ENCODE results near the gene IMMP2L. TPM values are rescaled to one million over a fixed set of nuclear protein-coding genes. Genes with fewer than 3 reads are reported as not detected.
"Not testable (repeated sequence)": the region's sequence is repeated elsewhere in the genome, so short reads cannot be mapped to it uniquely, and the experiment has no call there.

The IMMP2L gene
- total RNA-seq (2014; rRNA removed; shearing (Covaris generic)) = 4.0 and 8.7 TPM in 2 replicates

DNA sequence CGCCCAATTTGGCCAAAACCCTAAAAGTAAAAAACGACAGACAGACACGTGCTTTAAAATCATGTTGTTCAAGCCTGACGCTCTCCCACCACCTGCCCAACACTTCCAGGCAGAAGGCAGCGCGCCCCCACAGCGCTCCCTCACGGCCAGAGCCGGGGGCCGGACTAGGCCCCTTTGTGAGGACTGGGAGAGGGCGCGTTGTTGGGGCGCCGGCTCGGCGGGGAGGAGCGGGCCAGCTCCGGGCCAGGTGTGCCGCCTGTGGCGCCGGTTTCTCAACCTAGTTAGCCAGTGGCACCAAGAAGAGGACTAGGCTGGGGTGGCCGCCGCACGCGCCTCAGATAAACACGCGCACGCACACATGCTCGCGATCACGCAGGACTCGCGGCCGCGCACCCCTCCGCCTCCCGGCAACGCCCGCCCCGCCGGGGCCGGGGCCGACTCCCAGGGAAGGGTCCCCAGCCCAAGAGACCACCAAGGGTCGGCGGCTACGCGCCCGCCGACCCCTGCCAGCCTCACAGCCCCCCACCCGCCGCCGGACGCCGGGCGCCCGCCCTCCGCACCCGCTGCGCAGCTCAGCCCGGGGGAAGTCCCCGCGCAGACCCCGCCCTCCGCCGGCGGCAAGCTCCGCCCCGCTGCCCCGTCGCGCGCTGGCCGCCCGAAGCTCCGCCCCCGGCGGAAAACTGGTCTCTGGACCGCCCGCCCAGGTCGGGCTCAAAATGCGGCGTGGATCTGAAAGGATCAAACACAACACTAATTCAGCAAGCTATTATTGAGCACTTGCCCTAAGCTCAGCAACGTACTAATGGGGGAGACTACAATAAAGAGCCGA is at the start of gene IMMP2L:
IMMP2L (minus strand) TSS at position 589 of the 829 bp plus-strand sequence.
- peak; percentile 64 for DNase-seq (ENCODE audit: low spot score)

GRCh38 chr7:111609483-111610254 is 47.4 kb upstream of the IMMP2L start:
- not testable (repeated sequence) for DNase-seq (ENCODE audit: low spot score)

GRCh38 chr7:111607621-111608020 is 45.3 kb upstream of the IMMP2L start:
- DNase-seq (ENCODE audit: low spot score) = no peak

GRCh38 chr7:111605246-111605645 is 43.0 kb upstream of the IMMP2L start:
- DNase-seq (ENCODE audit: low spot score) = no peak

- no peak for DNase-seq (ENCODE audit: low spot score)
Measured at GRCh38 chr7:111600091-111600490, 37.8 kb upstream of the IMMP2L start.

- no peak for DNase-seq (ENCODE audit: low spot score)
Measured at GRCh38 chr7:111595780-111596179, 33.5 kb upstream of the IMMP2L start.

DNA sequence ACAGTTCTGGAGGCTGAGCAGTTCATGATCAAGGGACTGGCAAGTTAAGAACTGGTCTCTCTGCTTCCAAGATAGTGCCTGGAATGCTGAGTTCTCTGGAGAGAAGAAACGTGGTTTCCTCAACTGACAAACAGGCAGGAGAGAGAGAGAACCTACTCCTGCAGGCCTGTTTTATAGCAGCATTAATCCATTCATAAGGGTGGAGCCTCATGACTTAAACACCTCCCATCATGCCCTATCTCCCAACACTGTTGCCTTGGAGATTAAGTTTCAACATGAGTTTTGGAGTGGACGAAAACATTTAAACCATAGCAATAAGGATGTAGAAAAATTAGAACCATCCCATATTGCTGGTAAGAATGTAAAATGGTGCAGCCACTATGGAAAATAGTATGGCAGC is 32.3 kb upstream of the IMMP2L start:
- no peak for DNase-seq (ENCODE audit: low spot score)

DNA sequence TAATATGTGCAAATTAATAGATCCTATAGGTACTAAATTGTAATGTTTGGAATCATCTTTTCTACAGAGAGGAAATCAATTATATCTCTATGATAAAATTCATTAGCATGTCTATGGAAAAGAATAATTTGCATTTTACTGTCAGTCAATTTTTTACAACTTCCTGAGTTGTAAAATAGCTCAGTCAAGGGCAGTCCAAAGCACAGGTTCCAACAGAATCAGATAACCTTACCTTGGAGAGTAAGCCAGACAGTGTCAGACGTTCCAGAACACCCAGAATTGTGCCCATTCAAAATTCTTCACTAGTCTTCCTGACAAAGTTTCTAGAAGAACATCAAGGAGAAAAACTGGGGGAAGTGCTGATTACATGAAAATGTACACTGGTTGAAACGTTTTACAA is 31.1 kb upstream of the IMMP2L start:
- DNase-seq (ENCODE audit: low spot score) = no peak

DNA sequence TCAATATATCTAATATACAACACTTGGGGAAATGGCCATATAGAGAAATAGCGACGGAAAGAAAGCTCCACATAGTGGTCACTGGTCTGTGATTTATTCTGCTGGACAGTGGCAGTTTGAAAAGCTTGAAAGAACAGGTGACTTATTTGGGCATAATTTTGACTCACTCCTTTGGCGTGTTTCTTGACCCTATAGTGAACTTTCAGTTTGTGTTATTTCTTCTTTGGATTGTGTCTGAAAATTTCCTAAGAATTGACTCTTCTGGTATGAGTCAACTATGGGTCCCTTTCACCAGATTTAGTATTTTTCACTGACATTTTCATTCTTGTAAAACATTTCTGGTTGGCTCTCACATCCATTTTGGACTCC is 25.8 kb upstream of the IMMP2L start:
- no peak for DNase-seq (ENCODE audit: low spot score)

- DNase-seq (ENCODE audit: low spot score) = no peak
Measured at GRCh38 chr7:111587410-111588064, 25.2 kb upstream of the IMMP2L start.

GRCh38 chr7:111586711-111587409 is 24.6 kb upstream of the IMMP2L start:
- DNase-seq (ENCODE audit: low spot score) = no peak

DNA sequence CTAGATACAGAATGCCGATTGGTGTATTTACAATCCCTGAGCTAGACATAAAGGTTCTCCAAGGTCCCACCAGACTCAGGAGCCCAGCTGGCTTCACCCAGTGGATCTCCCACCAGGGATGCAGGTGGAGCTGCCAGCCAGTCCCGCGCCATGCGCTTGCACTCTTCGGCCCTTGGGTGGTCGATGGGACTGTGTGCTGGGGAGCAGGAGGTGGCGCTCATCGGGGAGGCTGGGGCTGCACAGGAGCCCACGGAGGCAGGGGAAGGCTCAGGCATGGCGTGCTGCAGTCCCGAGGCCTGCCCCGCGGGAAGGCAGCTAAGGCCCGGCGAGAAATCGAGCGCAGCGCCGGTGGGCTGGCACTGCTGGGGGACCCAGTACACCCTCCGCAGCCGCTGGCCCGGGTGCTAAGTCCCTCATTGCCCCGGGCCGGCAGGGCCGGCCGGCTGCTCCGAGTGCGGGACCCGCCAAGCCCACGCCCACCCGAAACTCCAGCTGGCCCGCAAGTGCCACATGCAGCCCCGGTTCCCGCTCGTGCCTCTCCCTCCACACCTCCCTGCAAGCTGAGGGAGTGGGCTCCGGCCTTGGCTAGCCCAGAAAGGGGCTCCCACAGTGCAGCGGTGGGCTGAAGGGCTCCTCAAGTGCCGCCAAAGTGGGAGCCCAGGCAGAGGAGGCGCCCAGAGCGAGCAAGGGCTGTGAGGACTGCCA is 19.6 kb upstream of the IMMP2L start:
- DNase-seq (ENCODE audit: low spot score) = not testable (repeated sequence)

GRCh38 chr7:111581207-111581606 is 18.9 kb upstream of the IMMP2L start:
- not testable (repeated sequence) for DNase-seq (ENCODE audit: low spot score)

DNA sequence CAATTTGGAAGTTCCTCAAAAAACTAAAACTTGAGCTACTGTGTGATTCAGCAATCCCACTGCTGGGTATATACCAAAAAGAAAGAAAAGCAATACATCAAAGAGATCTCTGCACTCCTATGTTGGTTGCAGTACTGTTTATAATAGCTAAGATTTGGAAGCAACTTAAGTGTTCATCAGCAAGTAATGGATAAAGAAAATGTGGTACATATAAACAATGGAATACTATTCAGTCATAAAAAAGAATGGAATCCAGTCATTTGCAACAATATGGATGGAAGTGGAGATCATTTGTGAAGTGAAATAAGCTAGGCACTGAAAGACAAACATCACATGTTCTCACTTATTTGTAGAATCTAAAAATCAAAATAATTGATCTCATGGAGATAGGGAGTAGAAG is 16.5 kb upstream of the IMMP2L start:
- no peak for DNase-seq (ENCODE audit: low spot score)

GRCh38 chr7:111571720-111572119 is 9.4 kb upstream of the IMMP2L start:
- no peak for DNase-seq (ENCODE audit: low spot score)

GRCh38 chr7:111568870-111569462 is 6.7 kb upstream of the IMMP2L start:
- no peak for DNase-seq (ENCODE audit: low spot score)

DNA sequence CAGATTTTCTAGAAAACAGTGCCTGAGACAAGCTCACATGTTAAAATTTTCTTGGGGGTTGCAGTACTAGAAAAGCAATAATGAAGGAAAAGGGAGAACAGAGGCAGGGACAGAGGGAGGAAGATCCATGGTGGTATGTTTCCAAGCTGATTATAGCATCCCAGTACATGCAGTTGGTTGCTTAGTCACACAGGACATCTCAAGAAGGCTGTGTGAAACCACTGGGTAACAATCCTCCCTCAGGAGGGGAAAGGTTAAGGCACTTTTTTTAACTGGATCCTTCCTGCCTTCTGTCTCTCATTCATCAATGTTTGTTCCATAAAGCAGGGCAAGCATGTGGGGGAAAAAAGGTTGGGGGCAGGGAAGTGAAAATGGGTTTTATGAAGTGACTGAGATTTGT is 6.1 kb upstream of the IMMP2L start:
- no peak for DNase-seq (ENCODE audit: low spot score)

DNA sequence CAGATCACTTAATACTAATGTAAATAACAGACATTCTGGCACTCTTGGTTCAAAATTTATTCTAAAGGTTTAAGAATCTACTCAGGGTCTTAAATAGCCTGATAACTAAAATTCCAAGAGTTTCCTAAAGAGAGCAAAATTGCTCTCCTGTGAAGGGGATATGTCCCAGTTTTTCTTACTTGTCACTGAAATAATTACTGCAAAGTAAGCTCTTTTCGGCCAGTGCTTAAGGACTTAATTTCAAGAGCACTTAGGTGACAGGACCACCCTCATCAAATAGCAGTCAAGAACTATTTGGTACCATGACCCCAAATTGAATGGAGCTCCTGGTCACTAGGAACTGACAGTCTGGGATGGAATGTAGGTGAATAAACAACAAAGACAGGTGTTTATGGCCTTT is 1.8 kb upstream of the IMMP2L start:
- DNase-seq (ENCODE audit: low spot score) = no peak

- DNase-seq (ENCODE audit: low spot score) = no peak
Measured at GRCh38 chr7:111561654-111561903, 713 bp downstream of the IMMP2L start.

DNA sequence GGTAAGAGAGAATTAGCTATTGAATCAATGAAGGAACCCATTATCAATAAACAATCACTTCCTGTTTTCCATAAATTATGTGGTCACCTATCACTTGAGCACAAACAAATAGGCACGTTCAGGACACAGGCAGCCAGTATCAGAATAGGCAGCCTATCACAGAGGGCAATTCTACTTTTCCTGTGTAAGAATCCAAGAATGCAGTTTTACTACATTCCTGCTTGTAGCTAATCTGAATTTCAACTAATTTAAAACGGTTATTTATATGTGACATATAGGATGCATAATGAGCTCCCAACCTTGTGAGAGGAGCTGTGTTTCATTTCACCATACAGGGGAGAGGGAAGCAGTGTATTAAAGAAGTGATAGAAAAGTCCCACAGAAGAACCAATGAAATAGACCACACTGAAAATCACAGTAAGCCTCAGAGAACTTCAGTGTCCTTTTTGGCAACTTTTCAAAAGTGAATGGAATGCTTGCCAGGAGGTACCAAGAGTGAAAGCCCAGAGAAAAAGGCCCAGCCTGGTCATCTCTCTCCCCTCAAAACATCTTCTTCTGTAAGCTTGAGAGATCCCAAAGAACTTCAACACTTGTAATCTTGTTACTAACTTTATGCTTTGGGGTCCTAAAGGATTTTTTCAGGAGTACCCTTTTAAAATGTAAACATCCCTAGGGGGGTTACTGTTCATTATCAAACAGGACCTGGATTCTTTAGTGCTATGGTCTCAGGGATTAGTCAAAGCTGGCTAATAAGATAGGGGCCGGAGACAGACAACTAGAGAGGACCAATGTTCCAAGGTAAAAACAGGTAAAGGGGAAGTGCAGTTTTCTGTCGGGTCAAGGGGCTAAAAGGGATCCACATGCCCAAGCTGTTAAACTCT is 1.3 kb downstream of the IMMP2L start:
- DNase-seq (ENCODE audit: low spot score) = no peak
